HG03575 (cell line): Measurements from ENCODE around the gene GRM8.

Experiments
- ATAC-seq: cut with Tn5 transposase; IDR thresholded peaks from one replicate; pipeline ENCODE4 v1.9.1; 2021; ENCODE audit not compliant: unreplicated experiment, insufficient number of reproducible peaks, low FRiP score; ENCODE audit errors: extremely low read depth

The GRM8 gene

GRCh38 chr7:126658684-126659083 is 594.1 kb downstream of the GRM8 start:
- no peak for ATAC-seq

GRCh38 chr7:126657599-126658358 is 595.0 kb downstream of the GRM8 start:
- ATAC-seq = peak; percentile 75

GRCh38 chr7:126657137-126657536 is 595.6 kb downstream of the GRM8 start:
- ATAC-seq = no peak

GRCh38 chr7:126656165-126656564 is 596.6 kb downstream of the GRM8 start:
- ATAC-seq = no peak

- ATAC-seq = no peak
These were observed 615.2 kb downstream of the GRM8 start for GRCh38 chr7:126637538-126637937.

GRCh38 chr7:126635545-126635944 is 617.2 kb downstream of the GRM8 start:
- ATAC-seq = no peak

GRCh38 chr7:126608339-126608776 is 644.4 kb downstream of the GRM8 start:
- ATAC-seq = no peak

GRCh38 chr7:126606331-126606730 is 646.4 kb downstream of the GRM8 start:
- no peak for ATAC-seq

- ATAC-seq = no peak
These were observed 647.2 kb downstream of the GRM8 start for GRCh38 chr7:126605553-126605952.

- ATAC-seq = no peak
These were observed 647.7 kb downstream of the GRM8 start for GRCh38 chr7:126605056-126605455.

- ATAC-seq = no peak
These were observed 663.6 kb downstream of the GRM8 start for GRCh38 chr7:126589068-126589684.

- ATAC-seq = no peak
These were observed 674.4 kb downstream of the GRM8 start for GRCh38 chr7:126578338-126578737.

GRCh38 chr7:126574276-126575250 is 678.2 kb downstream of the GRM8 start:
- no peak for ATAC-seq

- ATAC-seq = no peak
These were observed 681.9 kb downstream of the GRM8 start for GRCh38 chr7:126570845-126571244.

- peak; percentile 63 for ATAC-seq
These were observed 683.3 kb downstream of the GRM8 start for GRCh38 chr7:126569402-126569801.

GRCh38 chr7:126557271-126557670 is 695.5 kb downstream of the GRM8 start:
- ATAC-seq = no peak

GRCh38 chr7:126541406-126541805 is 711.3 kb downstream of the GRM8 start:
- ATAC-seq = no peak

- no peak for ATAC-seq
These were observed 717.6 kb downstream of the GRM8 start for GRCh38 chr7:126535176-126535575.

- no peak for ATAC-seq
These were observed 719.0 kb downstream of the GRM8 start for GRCh38 chr7:126533715-126534114.
